ENCODE measurements around the gene UGP2.

Gene UGP2

DNA sequence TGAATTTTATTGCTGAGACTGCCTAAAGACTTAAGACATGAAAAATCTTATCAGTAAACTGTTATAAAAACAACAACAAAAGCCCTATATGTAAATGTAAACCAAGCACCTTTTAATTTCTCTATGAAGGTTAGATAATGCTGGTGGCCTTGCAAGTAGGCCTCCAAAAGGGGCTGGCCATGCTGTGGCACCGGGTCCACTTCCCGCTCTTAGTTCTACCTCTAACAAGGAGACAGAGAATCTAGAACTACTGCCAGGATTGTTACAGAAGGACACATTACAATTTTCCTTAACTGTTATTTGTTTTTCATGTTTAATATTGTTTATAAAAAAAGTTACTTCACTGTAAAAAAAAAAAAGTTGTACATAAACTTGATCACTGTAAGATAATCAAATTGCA, 49.0 kb downstream of the UGP2 start:
- peaks cover 5% of the 10 kb centered on the region for H3K4me1 ChIP-seq
- H3K27ac ChIP-seq, result no peak overlapping the region
- no peak overlapping the region for H3K4me3 ChIP-seq (ENCODE audit: low read depth, low read length)
- H3K36me3 ChIP-seq (ENCODE audit: control insufficient read depth, insufficient read depth, low read length), result no peaks in the 10 kb centered on the region
- TF ChIP-seq, protein P1, sequence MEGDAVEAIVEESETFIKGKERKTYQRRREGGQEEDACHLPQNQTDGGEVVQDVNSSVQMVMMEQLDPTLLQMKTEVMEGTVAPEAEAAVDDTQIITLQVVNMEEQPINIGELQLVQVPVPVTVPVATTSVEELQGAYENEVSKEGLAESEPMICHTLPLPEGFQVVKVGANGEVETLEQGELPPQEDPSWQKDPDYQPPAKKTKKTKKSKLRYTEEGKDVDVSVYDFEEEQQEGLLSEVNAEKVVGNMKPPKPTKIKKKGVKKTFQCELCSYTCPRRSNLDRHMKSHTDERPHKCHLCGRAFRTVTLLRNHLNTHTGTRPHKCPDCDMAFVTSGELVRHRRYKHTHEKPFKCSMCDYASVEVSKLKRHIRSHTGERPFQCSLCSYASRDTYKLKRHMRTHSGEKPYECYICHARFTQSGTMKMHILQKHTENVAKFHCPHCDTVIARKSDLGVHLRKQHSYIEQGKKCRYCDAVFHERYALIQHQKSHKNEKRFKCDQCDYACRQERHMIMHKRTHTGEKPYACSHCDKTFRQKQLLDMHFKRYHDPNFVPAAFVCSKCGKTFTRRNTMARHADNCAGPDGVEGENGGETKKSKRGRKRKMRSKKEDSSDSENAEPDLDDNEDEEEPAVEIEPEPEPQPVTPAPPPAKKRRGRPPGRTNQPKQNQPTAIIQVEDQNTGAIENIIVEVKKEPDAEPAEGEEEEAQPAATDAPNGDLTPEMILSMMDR (IDR thresholded peaks at IDR 0.05), result no peak
- H3K4me2 ChIP-seq (ENCODE audit: low read length), result no peak overlapping the region
- no peaks in the 10 kb centered on the region for H3K79me2 ChIP-seq
- no peaks in the 10 kb centered on the region for H3K9me3 ChIP-seq (ENCODE audit: control insufficient read depth, low read length)
- H3K27me3 ChIP-seq (ENCODE audit: control insufficient read depth, insufficient read depth, low read length), result no peaks in the 10 kb centered on the region
- H3K9ac ChIP-seq, result no peak overlapping the region
- H2AFZ ChIP-seq, result no peak overlapping the region

DNA sequence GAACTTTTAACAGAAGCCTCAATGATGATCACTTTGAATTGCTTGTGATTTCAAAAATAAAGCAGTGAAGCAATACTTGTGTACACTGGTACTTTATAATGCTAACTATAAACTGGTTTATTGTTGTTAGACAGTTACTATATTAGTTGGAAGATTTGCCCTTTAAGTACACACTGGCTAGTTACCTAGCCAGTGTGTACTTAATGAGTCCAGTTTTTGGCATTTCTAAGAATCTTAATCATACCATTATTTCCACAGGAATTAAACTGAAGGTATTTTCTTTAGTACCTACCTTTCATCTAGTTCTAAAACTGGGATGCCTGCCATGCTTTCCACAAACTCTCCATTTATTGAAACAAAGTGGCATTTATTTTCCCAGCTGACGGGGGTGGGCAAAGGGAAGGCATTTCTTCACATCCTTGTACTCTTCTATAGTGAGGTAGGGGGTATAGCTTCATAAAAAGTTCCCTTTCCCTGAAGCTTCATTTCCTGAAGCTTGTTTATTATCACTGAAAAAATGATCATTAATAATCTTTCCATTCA, 49.9 kb downstream of the UGP2 start:
- no peak overlapping the region for H3K27ac ChIP-seq
- no peak overlapping the region for H3K9ac ChIP-seq
- no peaks in the 10 kb centered on the region for H3K9me3 ChIP-seq (ENCODE audit: control insufficient read depth, low read length)
- no peak overlapping the region for H2AFZ ChIP-seq
- no peak overlapping the region for H3K4me2 ChIP-seq (ENCODE audit: low read length)
- no peak overlapping the region for H3K4me3 ChIP-seq (ENCODE audit: low read depth, low read length)
- no peaks in the 10 kb centered on the region for H3K36me3 ChIP-seq (ENCODE audit: control insufficient read depth, insufficient read depth, low read length)
- no peaks in the 10 kb centered on the region for H3K79me2 ChIP-seq
- TF ChIP-seq, protein P1 (IDR thresholded peaks at IDR 0.05), result no peak
- H3K27me3 ChIP-seq (ENCODE audit: control insufficient read depth, insufficient read depth, low read length), result no peaks in the 10 kb centered on the region
- H3K4me1 ChIP-seq, result peaks cover 5% of the 10 kb centered on the region

DNA sequence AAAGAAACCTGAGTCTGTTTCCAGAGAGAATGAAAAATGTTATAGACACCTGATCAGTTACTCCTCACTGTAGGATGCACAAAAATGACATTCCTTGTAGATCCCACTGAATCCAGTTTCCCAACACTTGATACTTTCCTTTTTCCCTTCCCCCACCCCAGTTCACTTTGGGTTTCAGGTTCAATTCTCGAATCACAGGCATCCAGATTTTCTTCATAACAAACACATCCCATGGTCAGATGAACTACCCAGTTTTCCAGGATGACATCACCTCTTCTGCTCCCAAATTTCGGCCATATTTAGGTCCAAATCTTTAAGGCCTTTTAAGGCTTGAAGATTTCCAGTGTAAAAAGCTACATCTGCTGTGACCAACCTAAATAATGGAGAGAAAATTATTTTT, 51.5 kb downstream of the UGP2 start:
- Histone ChIP-seq H2AFZ (no peak overlapping the region), H3K79me2 (no peaks in the 10 kb centered on the region), H3K4me3 (ENCODE audit: low read depth, low read length) (no peak overlapping the region), H3K36me3 (ENCODE audit: control insufficient read depth, insufficient read depth, low read length) (no peaks in the 10 kb centered on the region), H3K27ac (no peak overlapping the region), H3K9me3 (ENCODE audit: control insufficient read depth, low read length) (no peaks in the 10 kb centered on the region), H3K4me1 (peaks cover 5% of the 10 kb centered on the region), H3K27me3 (ENCODE audit: control insufficient read depth, insufficient read depth, low read length) (no peaks in the 10 kb centered on the region), H3K4me2 (ENCODE audit: low read length) (no peak overlapping the region), H3K9ac (no peak overlapping the region)
- TF ChIP-seq, protein P1 (IDR thresholded peaks at IDR 0.05), result no peak

- TF ChIP-seq, protein P1 (IDR thresholded peaks at IDR 0.05), result no peak
- H3K9ac ChIP-seq, result no peak overlapping the region
- no peak overlapping the region for H3K4me2 ChIP-seq (ENCODE audit: low read length)
- no peak overlapping the region for H3K27ac ChIP-seq
- no peaks in the 10 kb centered on the region for H3K27me3 ChIP-seq (ENCODE audit: control insufficient read depth, insufficient read depth, low read length)
- no peaks in the 10 kb centered on the region for H3K36me3 ChIP-seq (ENCODE audit: control insufficient read depth, insufficient read depth, low read length)
- no peak overlapping the region for H2AFZ ChIP-seq
- H3K79me2 ChIP-seq, result no peaks in the 10 kb centered on the region
- no peaks in the 10 kb centered on the region for H3K9me3 ChIP-seq (ENCODE audit: control insufficient read depth, low read length)
- no peak overlapping the region for H3K4me3 ChIP-seq (ENCODE audit: low read depth, low read length)
- no peaks in the 10 kb centered on the region for H3K4me1 ChIP-seq
Observed at GRCh38 chr2:63894167-63894566, 52.5 kb downstream of the UGP2 start.

GRCh38 chr2:63898839-63899238, 57.1 kb downstream of the UGP2 start:
- TF ChIP-seq, protein P1 (IDR thresholded peaks at IDR 0.05), result no peak
- Histone ChIP-seq H3K27ac (no peak overlapping the region), H3K79me2 (no peaks in the 10 kb centered on the region), H3K4me1 (no peaks in the 10 kb centered on the region), H3K9me3 (ENCODE audit: control insufficient read depth, low read length) (no peaks in the 10 kb centered on the region), H3K4me2 (ENCODE audit: low read length) (no peak overlapping the region), H3K27me3 (ENCODE audit: control insufficient read depth, insufficient read depth, low read length) (no peaks in the 10 kb centered on the region), H2AFZ (no peak overlapping the region), H3K36me3 (ENCODE audit: control insufficient read depth, insufficient read depth, low read length) (no peaks in the 10 kb centered on the region), H3K4me3 (ENCODE audit: low read depth, low read length) (no peak overlapping the region), H3K9ac (no peak overlapping the region)
